GM13977 (cell line): Measurements from ENCODE around the gene HCRTR1.

Experiments used
- DNase-seq: peaks from one replicate; pipeline ENCODE4 v3.0.0; 2012; ENCODE audit warnings: low spot score
- CTCF ChIP-seq: IDR thresholded peaks from 2 replicates; pipeline ENCODE4 v1.5.1; 2012; ENCODE audit warnings: mild to moderate bottlenecking, control low read depth; ENCODE audit not compliant: insufficient read depth; ENCODE audit errors: extremely low read depth, missing control alignments
- in situ Hi-C: fragments of 300-500 bp; cut with MboI; formaldehyde crosslinking; loops from one replicate; pipeline ENCODE4 v1.12.0; 2022; ENCODE audit warnings: low sequenced_read_pairs, low pct_unique_long_range_greater_than_20kb, mixed read lengths, inconsistent platforms; ENCODE audit not compliant: unreplicated experiment

The HCRTR1 gene

GRCh38 chr1:31624731-31625514 is 7.4 kb downstream of the HCRTR1 start:
- no peak for TF ChIP-seq CTCF
- DNase-seq: no peak
- in situ Hi-C loops: no loop called here

- DNase-seq: no peak
- no peak for TF ChIP-seq CTCF
- in situ Hi-C loops: no loop called here
Observed at GRCh38 chr1:31625561-31626222, 8.2 kb downstream of the HCRTR1 start.

GRCh38 chr1:31626223-31627207 is 9.0 kb downstream of the HCRTR1 start:
- in situ Hi-C loops: no loop called here
- TF ChIP-seq CTCF: no peak
- DNase-seq: no peak

- DNase-seq: no peak
- in situ Hi-C loops: no loop called here
- TF ChIP-seq CTCF: no peak
Observed at GRCh38 chr1:31627301-31627929, 9.9 kb downstream of the HCRTR1 start.

GRCh38 chr1:31627930-31628559 is 10.6 kb downstream of the HCRTR1 start:
- in situ Hi-C loops: no loop called here
- TF ChIP-seq CTCF: no peak
- DNase-seq: no peak
